NT2/D1 (cell line): ENCODE measurements around the gene BCL2.

ENCODE experiments used
- DNase-seq: peaks from one replicate; pipeline ENCODE4 v3.0.0-alpha.2; 2011; ENCODE audit warnings: low read depth, low spot score
- H3K27me3 ChIP-seq: 2 replicates; pipeline ENCODE4 v1.6.0; 2011; ENCODE audit warnings: mild to moderate bottlenecking; ENCODE audit not compliant: insufficient read length, insufficient read depth
- H3K36me3 ChIP-seq: 2 replicates; pipeline ENCODE4 v1.6.1; 2011; ENCODE audit warnings: mild to moderate bottlenecking, low read length, mixed read lengths; ENCODE audit not compliant: insufficient read depth, insufficient read length
- H3K4me1 ChIP-seq: 2 replicates; pipeline ENCODE4 v1.5.1; 2011; ENCODE audit not compliant: insufficient read depth, insufficient read length
- H3K4me3 ChIP-seq: 2 replicates; pipeline ENCODE4 v1.5.1; 2011; ENCODE audit warnings: low read depth; ENCODE audit not compliant: insufficient read length
- H3K9ac ChIP-seq: 2 replicates; pipeline ENCODE4 v1.6.0; 2011; ENCODE audit warnings: low read depth; ENCODE audit not compliant: insufficient read length
- H3K9me3 ChIP-seq: 2 replicates; pipeline ENCODE4 v1.5.1; 2011; ENCODE audit warnings: mild to moderate bottlenecking, low read length; ENCODE audit not compliant: insufficient read depth
- SUZ12 ChIP-seq: IDR thresholded peaks from 2 replicates; pipeline ENCODE4 v1.6.1; 2011; ENCODE audit not compliant: insufficient read length, insufficient read depth; ENCODE audit errors: extremely low read depth
- YY1 ChIP-seq: IDR thresholded peaks from 2 replicates; pipeline ENCODE4 v1.6.1; 2011; ENCODE audit not compliant: insufficient read length, insufficient read depth
- ZNF274 ChIP-seq: IDR thresholded peaks from 2 replicates; pipeline ENCODE4 v1.6.1; 2011; ENCODE audit warnings: mild to moderate bottlenecking, low read depth, low read length

The BCL2 gene

DNA sequence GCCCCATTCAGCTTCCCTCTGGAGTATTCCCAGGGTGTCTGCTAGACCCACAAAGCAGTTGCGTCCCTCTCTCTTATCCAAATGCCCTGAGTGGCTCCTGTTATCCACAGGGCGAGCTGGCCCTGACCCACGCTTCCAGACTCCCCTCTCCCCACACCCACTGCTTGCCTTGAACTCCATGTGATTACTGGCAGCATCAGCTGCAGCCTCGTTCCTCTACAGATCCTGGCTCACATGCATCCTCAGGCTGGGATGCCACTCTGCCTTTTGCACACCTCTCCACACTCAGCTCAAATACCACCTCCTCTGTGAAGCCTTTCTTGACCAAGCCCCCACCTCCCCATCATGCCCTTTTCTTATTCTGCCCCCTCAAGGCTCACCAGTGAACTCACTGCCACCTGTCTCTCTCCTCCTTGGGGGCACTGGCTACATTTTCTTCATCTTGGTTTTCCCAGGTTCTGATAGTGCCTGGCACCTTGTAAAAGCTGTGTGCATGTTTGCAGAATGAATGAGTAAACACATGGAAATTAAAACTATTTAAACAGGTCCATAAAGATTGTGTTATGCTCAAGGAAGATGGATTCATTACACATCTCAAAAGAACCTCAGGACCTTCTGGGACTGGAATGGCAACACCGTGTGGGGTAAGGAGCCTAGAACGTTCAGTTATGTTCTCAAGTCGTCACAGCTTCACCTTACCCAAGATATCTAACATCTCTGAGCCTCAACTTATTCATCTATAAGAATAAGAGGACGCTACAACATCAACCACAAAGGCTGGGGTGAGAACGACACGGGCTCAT, 165.0 kb downstream of the BCL2 start:
- no peaks in the 10 kb centered on the region for H3K9me3 ChIP-seq
- no peak for TF ChIP-seq ZNF274
- no peak for TF ChIP-seq YY1
- H3K4me3 ChIP-seq, result no peak overlapping the region
- peaks cover 6% of the 10 kb centered on the region for H3K4me1 ChIP-seq
- H3K9ac ChIP-seq, result no peak overlapping the region
- H3K27me3 ChIP-seq, result no peaks in the 10 kb centered on the region
- DNase-seq, result no peak
- H3K36me3 ChIP-seq, result no peaks in the 10 kb centered on the region

- no peak for DNase-seq
- Histone ChIP-seq H3K36me3 (no peaks in the 10 kb centered on the region), H3K9me3 (no peaks in the 10 kb centered on the region), H3K9ac (no peak overlapping the region), H3K27me3 (no peaks in the 10 kb centered on the region), H3K4me3 (no peak overlapping the region), H3K4me1 (peaks cover 6% of the 10 kb centered on the region)
- TF ChIP-seq SUZ12 (no peak), ZNF274 (no peak), YY1 (no peak)
Measured at GRCh38 chr18:63152791-63153190, 166.8 kb downstream of the BCL2 start.

DNA sequence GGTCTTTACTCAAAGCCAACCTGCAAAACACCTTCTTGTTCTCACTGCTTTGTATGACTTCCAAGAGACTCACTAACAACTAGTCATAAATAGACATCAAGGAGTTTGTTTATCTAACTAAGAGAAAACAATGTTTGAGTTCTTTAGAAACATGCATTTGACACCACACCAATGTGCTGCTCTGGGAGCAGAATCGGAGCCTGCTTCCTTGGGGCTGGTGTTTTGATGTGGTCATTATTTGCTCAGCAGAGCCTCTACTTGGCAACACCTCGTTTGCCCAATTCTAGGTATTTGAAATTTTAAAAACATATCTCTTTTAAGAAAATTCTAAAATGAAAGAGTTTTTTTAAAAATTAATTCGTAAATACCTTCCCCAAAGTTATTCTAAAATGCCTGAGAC, 167.5 kb downstream of the BCL2 start:
- no peak overlapping the region for H3K9ac ChIP-seq
- no peak overlapping the region for H3K4me3 ChIP-seq
- no peak for TF ChIP-seq YY1
- no peak for TF ChIP-seq SUZ12
- no peak for TF ChIP-seq ZNF274

GRCh38 chr18:63151539-63151938, 168.0 kb downstream of the BCL2 start:
- Histone ChIP-seq H3K27me3 (no peaks in the 10 kb centered on the region), H3K4me3 (no peak overlapping the region), H3K9me3 (no peaks in the 10 kb centered on the region), H3K4me1 (peaks cover 6% of the 10 kb centered on the region), H3K9ac (no peak overlapping the region), H3K36me3 (no peaks in the 10 kb centered on the region)
- no peak for DNase-seq
- TF ChIP-seq YY1 (no peak), SUZ12 (no peak), ZNF274 (no peak)

More for the DNA sequence above, 167.5 kb downstream of the BCL2 start:
- Histone ChIP-seq H3K4me1 (peaks cover 6% of the 10 kb centered on the region), H3K9me3 (no peaks in the 10 kb centered on the region), H3K36me3 (no peaks in the 10 kb centered on the region), H3K27me3 (no peaks in the 10 kb centered on the region)
- no peak for DNase-seq

DNA sequence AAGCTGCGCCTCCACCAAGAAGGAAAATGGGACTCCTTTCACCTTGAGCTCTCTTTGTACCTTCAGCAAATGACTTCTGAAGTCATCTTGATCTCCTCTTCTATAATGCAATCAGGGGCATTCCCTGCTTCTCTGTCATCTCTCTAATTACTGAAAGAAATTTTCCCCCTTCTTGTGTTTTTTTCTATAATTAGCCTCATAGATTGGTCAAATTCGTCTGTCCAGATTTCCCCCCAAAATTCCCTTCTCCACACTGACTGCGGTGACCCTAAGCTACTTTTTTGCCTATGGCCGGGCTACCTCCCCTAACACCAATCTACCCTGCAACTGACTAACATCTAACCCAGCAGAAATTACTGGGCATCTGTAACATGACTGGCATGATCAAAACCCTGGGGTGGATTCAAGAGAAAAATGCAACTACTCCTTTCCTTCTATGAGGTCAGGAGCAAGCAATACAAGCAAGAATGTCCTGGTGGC, 168.6 kb downstream of the BCL2 start:
- Histone ChIP-seq H3K4me1 (peaks cover 2% of the 10 kb centered on the region), H3K36me3 (no peaks in the 10 kb centered on the region), H3K27me3 (no peaks in the 10 kb centered on the region), H3K9me3 (no peaks in the 10 kb centered on the region), H3K4me3 (no peak overlapping the region), H3K9ac (no peak overlapping the region)
- no peak for DNase-seq
- TF ChIP-seq SUZ12, result no peak
- no peak for TF ChIP-seq YY1
- TF ChIP-seq ZNF274, result no peak

- Histone ChIP-seq H3K4me1 (no peaks in the 10 kb centered on the region), H3K36me3 (no peaks in the 10 kb centered on the region), H3K9me3 (no peaks in the 10 kb centered on the region), H3K4me3 (no peak overlapping the region), H3K27me3 (no peaks in the 10 kb centered on the region), H3K9ac (no peak overlapping the region)
- no peak for DNase-seq
- TF ChIP-seq SUZ12 (no peak), YY1 (no peak), ZNF274 (no peak)
Measured at GRCh38 chr18:63150326-63150725, 169.2 kb downstream of the BCL2 start.

- TF ChIP-seq SUZ12 (no peak), YY1 (no peak), ZNF274 (no peak)
- Histone ChIP-seq H3K4me3 (no peak overlapping the region), H3K36me3 (no peaks in the 10 kb centered on the region), H3K9me3 (no peaks in the 10 kb centered on the region), H3K9ac (no peak overlapping the region), H3K27me3 (no peaks in the 10 kb centered on the region), H3K4me1 (no peaks in the 10 kb centered on the region)
- DNase-seq, result no peak
Measured at GRCh38 chr18:63149302-63149587, 170.3 kb downstream of the BCL2 start.
